Fibroblast of skin of right biceps (primary cell): ENCODE measurements around the gene CFAP77.

Experiments
- DNase-seq: peaks from one replicate; pipeline ENCODE4 v3.0.0-alpha.2; 2013

CFAP77 gene

GRCh38 chr9:132606066-132606465, 196.1 kb downstream of the CFAP77 start:
- DNase-seq = no peak

- no peak for DNase-seq
These were observed 199.2 kb downstream of the CFAP77 start for GRCh38 chr9:132609184-132609583.

GRCh38 chr9:132609829-132610228, 199.8 kb downstream of the CFAP77 start:
- peak; percentile 94 for DNase-seq

GRCh38 chr9:132610661-132611060, 200.7 kb downstream of the CFAP77 start:
- DNase-seq = no peak

- no peak for DNase-seq
These were observed 204.3 kb downstream of the CFAP77 start for GRCh38 chr9:132614324-132614723.

- DNase-seq = no peak
These were observed 205.8 kb downstream of the CFAP77 start for GRCh38 chr9:132615774-132616173.

GRCh38 chr9:132616725-132617124, 206.7 kb downstream of the CFAP77 start:
- DNase-seq = no peak

- DNase-seq = peak; percentile 55
These were observed 212.1 kb downstream of the CFAP77 start for GRCh38 chr9:132622159-132622558.
